Panc1 (cell line): Measurements from ENCODE around the gene LYZL1. TPM values are rescaled to one million over a fixed set of nuclear protein-coding genes. Genes with fewer than 3 reads are reported as not detected.

Experiments
- ATAC-seq: fragments of 200-7000 bp; cut with Tn5 transposase; 2 replicates; pipeline ENCODE4 v1.9.1; 2020; ENCODE audit warnings: mild to moderate bottlenecking, moderate library complexity
- BruUV-seq: library from RNA; stranded (reverse); fragments of 400-500 nt; replicated peaks from 2 replicates; lab custom pipeline; 2021; lab: Mats Ljungman, UMichigan
- CTCF ChIA-PET: fragments of 300-600 bp; sonication (Branson Sonifier 250); formaldehyde crosslinking; loops from one replicate; lab custom pipeline; 2022; ENCODE audit warnings: antibody characterized with exemption; lab: Charles Lee
- POLR2A ChIA-PET: fragments of 300-600 bp; sonication (Branson Sonifier 250); formaldehyde crosslinking; loops from one replicate; lab custom pipeline; 2022; ENCODE audit warnings: antibody characterized with exemption; lab: Charles Lee
- DNase-seq: peaks from one replicate; pipeline ENCODE4 v3.0.0-alpha.2; 2010; ENCODE audit warnings: low read depth, low spot score
- H3K27ac ChIP-seq: 2 replicates; pipeline ENCODE4 v1.5.1; 2011; ENCODE audit warnings: mild to moderate bottlenecking, low read length, inconsistent platforms
- H3K27me3 ChIP-seq: fragments of 200-500 bp; sonication (Bioruptor generic); 2 replicates; pipeline ENCODE4 v1.6.0; 2014; ENCODE audit warnings: low read length, inconsistent platforms; ENCODE audit not compliant: control insufficient read depth, insufficient read depth
- H3K36me3 ChIP-seq: fragments of 200-500 bp; sonication (Bioruptor generic); 2 replicates; pipeline ENCODE4 v1.5.1; 2014; ENCODE audit warnings: inconsistent platforms, mild to moderate bottlenecking, low read length, moderate library complexity; ENCODE audit not compliant: control insufficient read depth, insufficient read depth
- H3K4me1 ChIP-seq: 2 replicates; pipeline ENCODE4 v1.5.1; 2011; ENCODE audit warnings: inconsistent platforms, mild to moderate bottlenecking, low read length, moderate library complexity; ENCODE audit not compliant: control insufficient read depth, insufficient read depth
- H3K4me3 ChIP-seq, 2 experiments: 2 replicates each; pipeline ENCODE4 v1.5.1; 2011 to 2012; ENCODE audit warnings: low read depth in 2 of 2, low read length in 2 of 2, mild to moderate bottlenecking in 2 of 2, inconsistent platforms in 1 of 2, moderate library complexity in 1 of 2
- H3K9me3 ChIP-seq: fragments of 200-500 bp; sonication (Bioruptor generic); 2 replicates; pipeline ENCODE4 v1.5.1; 2014; ENCODE audit warnings: low read depth, mild to moderate bottlenecking, inconsistent platforms, low read length, moderate library complexity; ENCODE audit not compliant: control insufficient read depth, insufficient read depth
- POLR2AphosphoS5 ChIP-seq: IDR thresholded peaks from 2 replicates; pipeline ENCODE4 v1.6.1; 2012; ENCODE audit warnings: mild to moderate bottlenecking, low read depth, low read length, moderate library complexity
- SIN3A ChIP-seq: IDR thresholded peaks from 2 replicates; pipeline ENCODE4 v1.6.1; 2012; ENCODE audit warnings: low read depth, mild to moderate bottlenecking, low read length, moderate library complexity, borderline replicate concordance; ENCODE audit not compliant: insufficient read depth
- TCF7L2 ChIP-seq: IDR thresholded peaks from 2 replicates; pipeline ENCODE4 v1.6.1; 2011; ENCODE audit warnings: mild to moderate bottlenecking, low read depth, low read length, inconsistent platforms
- in situ Hi-C: cut with HindIII; loops from 2 replicates; pipeline ENCODE4 v1.10.0; 2016; ENCODE audit warnings: low sequenced_read_pairs, low pct_unique_long_range_greater_than_20kb
- intact Hi-C: fragments of 100-400 bp; cut with micrococcal nuclease; formaldehyde crosslinking; loops from one replicate; pipeline ENCODE4 v1.10.0; 2022; ENCODE audit not compliant: unreplicated experiment
- total RNA-seq: library from RNA; stranded (reverse); gene quantifications from one replicate; pipeline ENCODE4 v1.2.1, GENCODE V29; 2021; ENCODE audit not compliant: unreplicated experiment
- TF ChIP-seq, protein P1 (sequence below): fragments of 450-650 bp; IDR thresholded peaks from 2 replicates; pipeline ENCODE4 v1.5.1; 2017; ENCODE audit warnings: mild to moderate bottlenecking
- TF ChIP-seq, protein P2 (sequence below), 2 experiments: IDR thresholded peaks; 2 replicates each; pipeline ENCODE4 v1.6.1; 2011 to 2012; ENCODE audit warnings: low read depth in 2 of 2, control low read depth in 1 of 2, low read length in 1 of 2, mild to moderate bottlenecking in 1 of 2, moderate library complexity in 1 of 2; ENCODE audit not compliant: insufficient read depth in 1 of 2

Gene LYZL1
- total RNA-seq, 1 experiment from 2014 or later = not detected

DNA sequence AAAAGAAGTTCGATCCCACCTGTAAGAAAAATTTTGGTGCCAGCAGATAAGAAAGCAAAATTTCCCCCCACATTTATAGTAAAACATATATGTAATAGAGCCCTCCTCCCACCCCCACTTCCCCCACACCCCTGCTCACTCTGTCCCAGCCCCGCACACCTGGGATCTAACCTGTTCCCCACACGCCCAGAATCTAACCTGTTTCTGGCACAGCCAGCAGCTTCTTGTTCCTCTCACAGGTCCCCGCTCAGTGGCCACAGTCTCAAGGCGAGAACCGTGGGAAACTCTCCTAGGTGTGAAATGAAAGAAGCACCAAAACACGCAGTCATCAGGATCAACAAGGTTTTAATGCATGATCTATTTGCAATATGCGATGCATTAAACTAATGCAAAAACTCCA, 32.8 kb downstream of the LYZL1 start:
- ChIA-PET CTCF (no interaction called here), POLR2A (no interaction called here)
- in situ Hi-C loops (no loop called here), intact Hi-C loops (no loop called here)
- H3K4me1 ChIP-seq = no peaks in the 10 kb centered on the region; the same call in 1 of the 2 replicates
- H3K4me3 ChIP-seq = no peak overlapping the region
- TF ChIP-seq TCF7L2 = no peak
- TF ChIP-seq, protein P1, sequence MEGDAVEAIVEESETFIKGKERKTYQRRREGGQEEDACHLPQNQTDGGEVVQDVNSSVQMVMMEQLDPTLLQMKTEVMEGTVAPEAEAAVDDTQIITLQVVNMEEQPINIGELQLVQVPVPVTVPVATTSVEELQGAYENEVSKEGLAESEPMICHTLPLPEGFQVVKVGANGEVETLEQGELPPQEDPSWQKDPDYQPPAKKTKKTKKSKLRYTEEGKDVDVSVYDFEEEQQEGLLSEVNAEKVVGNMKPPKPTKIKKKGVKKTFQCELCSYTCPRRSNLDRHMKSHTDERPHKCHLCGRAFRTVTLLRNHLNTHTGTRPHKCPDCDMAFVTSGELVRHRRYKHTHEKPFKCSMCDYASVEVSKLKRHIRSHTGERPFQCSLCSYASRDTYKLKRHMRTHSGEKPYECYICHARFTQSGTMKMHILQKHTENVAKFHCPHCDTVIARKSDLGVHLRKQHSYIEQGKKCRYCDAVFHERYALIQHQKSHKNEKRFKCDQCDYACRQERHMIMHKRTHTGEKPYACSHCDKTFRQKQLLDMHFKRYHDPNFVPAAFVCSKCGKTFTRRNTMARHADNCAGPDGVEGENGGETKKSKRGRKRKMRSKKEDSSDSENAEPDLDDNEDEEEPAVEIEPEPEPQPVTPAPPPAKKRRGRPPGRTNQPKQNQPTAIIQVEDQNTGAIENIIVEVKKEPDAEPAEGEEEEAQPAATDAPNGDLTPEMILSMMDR = no peak
- no peak for TF ChIP-seq SIN3A
- TF ChIP-seq POLR2AphosphoS5 = no peak
- TF ChIP-seq, protein P2, sequence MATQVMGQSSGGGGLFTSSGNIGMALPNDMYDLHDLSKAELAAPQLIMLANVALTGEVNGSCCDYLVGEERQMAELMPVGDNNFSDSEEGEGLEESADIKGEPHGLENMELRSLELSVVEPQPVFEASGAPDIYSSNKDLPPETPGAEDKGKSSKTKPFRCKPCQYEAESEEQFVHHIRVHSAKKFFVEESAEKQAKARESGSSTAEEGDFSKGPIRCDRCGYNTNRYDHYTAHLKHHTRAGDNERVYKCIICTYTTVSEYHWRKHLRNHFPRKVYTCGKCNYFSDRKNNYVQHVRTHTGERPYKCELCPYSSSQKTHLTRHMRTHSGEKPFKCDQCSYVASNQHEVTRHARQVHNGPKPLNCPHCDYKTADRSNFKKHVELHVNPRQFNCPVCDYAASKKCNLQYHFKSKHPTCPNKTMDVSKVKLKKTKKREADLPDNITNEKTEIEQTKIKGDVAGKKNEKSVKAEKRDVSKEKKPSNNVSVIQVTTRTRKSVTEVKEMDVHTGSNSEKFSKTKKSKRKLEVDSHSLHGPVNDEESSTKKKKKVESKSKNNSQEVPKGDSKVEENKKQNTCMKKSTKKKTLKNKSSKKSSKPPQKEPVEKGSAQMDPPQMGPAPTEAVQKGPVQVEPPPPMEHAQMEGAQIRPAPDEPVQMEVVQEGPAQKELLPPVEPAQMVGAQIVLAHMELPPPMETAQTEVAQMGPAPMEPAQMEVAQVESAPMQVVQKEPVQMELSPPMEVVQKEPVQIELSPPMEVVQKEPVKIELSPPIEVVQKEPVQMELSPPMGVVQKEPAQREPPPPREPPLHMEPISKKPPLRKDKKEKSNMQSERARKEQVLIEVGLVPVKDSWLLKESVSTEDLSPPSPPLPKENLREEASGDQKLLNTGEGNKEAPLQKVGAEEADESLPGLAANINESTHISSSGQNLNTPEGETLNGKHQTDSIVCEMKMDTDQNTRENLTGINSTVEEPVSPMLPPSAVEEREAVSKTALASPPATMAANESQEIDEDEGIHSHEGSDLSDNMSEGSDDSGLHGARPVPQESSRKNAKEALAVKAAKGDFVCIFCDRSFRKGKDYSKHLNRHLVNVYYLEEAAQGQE (IDR thresholded peaks at IDR 0.05; ENCODE audit: insufficient read depth in 1 of 2, low read depth in 2 of 2, low read length in 1 of 2) = no peak
- no peaks in the 10 kb centered on the region for H3K9me3 ChIP-seq
- no TSS peak for BruUV-seq
- H3K36me3 ChIP-seq = no peaks in the 10 kb centered on the region
- no peaks in the 10 kb centered on the region for H3K27me3 ChIP-seq
- no peak for DNase-seq
- H3K27ac ChIP-seq = no peak overlapping the region
- no peak for ATAC-seq

- TF ChIP-seq SIN3A (no peak), TCF7L2 (no peak)
- TF ChIP-seq, protein P1 = no peak
- TF ChIP-seq, protein P2 (IDR thresholded peaks at IDR 0.05; ENCODE audit: insufficient read depth in 1 of 2, low read depth in 2 of 2, low read length in 1 of 2) = no peak
- in situ Hi-C loops = no loop called here
Observed at GRCh38 chr10:29322918-29323317, 34.0 kb downstream of the LYZL1 start.

More at GRCh38 chr10:29322918-29323317, 34.0 kb downstream of the LYZL1 start:
- no peak for ATAC-seq
- ChIA-PET POLR2A (no interaction called here), CTCF (no interaction called here)
- Histone ChIP-seq H3K9me3 (no peaks in the 10 kb centered on the region), H3K4me1 (no peaks in the 10 kb centered on the region), H3K36me3 (no peaks in the 10 kb centered on the region), H3K4me3 (no peak overlapping the region), H3K27ac (no peak overlapping the region), H3K27me3 (no peaks in the 10 kb centered on the region)
- DNase-seq = no peak
- intact Hi-C loops = no loop called here
- BruUV-seq = no TSS peak
